OCI-LY7 (cell line): Measurements from ENCODE around the gene KIFBP. TPM values are rescaled to one million over a fixed set of nuclear protein-coding genes. Genes with fewer than 3 reads are reported as not detected.
A peak's percentile ranks its signal among the peaks of the same experiment; 100 is the strongest.

Experiments
- BruUV-seq: library from RNA; stranded (reverse); fragments of 400-500 nt; replicated peaks from 2 replicates; lab custom pipeline; 2021; lab: Mats Ljungman, UMichigan
- CTCF ChIA-PET: fragments of 300-600 bp; sonication (Branson Sonifier 250); formaldehyde crosslinking; loops from one replicate; lab custom pipeline; 2022; ENCODE audit warnings: antibody characterized with exemption; ENCODE audit not compliant: unreplicated experiment; lab: Charles Lee
- POLR2A ChIA-PET: fragments of 300-600 bp; sonication (Branson Sonifier 250); formaldehyde crosslinking; loops from one replicate; lab custom pipeline; 2022; ENCODE audit warnings: antibody characterized with exemption; lab: Charles Lee
- DNase-seq: peaks from one replicate; pipeline ENCODE4 v3.0.0-alpha.2; 2015; ENCODE audit warnings: low spot score
- H2AFZ ChIP-seq: fragments of 200-600 bp; sonication (generic), shearing (Covaris generic); 2 replicates; pipeline ENCODE4 v1.6.1; 2014; ENCODE audit warnings: mild to moderate bottlenecking, antibody characterized with exemption, low read length, moderate library complexity
- H3K27ac ChIP-seq: fragments of 200-600 bp; sonication (generic); 2 replicates; pipeline ENCODE4 v1.5.1; 2014; ENCODE audit warnings: mixed run types, low read depth, mild to moderate bottlenecking, moderate library complexity, low read length, inconsistent platforms; ENCODE audit not compliant: poor library complexity, severe bottlenecking
- H3K36me3 ChIP-seq: fragments of 200-600 bp; sonication (generic); 2 replicates; pipeline ENCODE4 v1.6.1; 2014; ENCODE audit warnings: mild to moderate bottlenecking, antibody characterized with exemption, low read length, moderate library complexity, mixed read lengths; ENCODE audit not compliant: insufficient read depth
- H3K4me1 ChIP-seq: fragments of 200-600 bp; sonication (generic); 2 replicates; pipeline ENCODE4 v1.5.1; 2014; ENCODE audit warnings: mild to moderate bottlenecking, low read length; ENCODE audit not compliant: insufficient read depth, poor library complexity, severe bottlenecking
- H3K4me2 ChIP-seq: fragments of 200-600 bp; sonication (generic); 2 replicates; pipeline ENCODE4 v1.6.1; 2014; ENCODE audit warnings: mild to moderate bottlenecking, low read length
- H3K4me3 ChIP-seq: fragments of 200-600 bp; sonication (generic); 2 replicates; pipeline ENCODE4 v1.5.1; 2014; ENCODE audit warnings: mild to moderate bottlenecking, low read depth, low read length; ENCODE audit not compliant: poor library complexity, severe bottlenecking
- H3K79me2 ChIP-seq: fragments of 200-600 bp; sonication (generic); 2 replicates; pipeline ENCODE4 v1.6.1; 2016; ENCODE audit warnings: low read depth, mild to moderate bottlenecking, low read length, moderate library complexity, mixed read lengths; ENCODE audit not compliant: insufficient read depth
- H3K9me2 ChIP-seq: fragments of 200-600 bp; sonication (generic); 2 replicates; pipeline ENCODE4 v1.6.1; 2016; ENCODE audit warnings: mild to moderate bottlenecking, low read length, mixed read lengths; ENCODE audit not compliant: insufficient read depth
- H3K9me3 ChIP-seq: fragments of 200-600 bp; sonication (generic); 2 replicates; pipeline ENCODE4 v1.6.1; 2014; ENCODE audit warnings: mild to moderate bottlenecking, mixed run types, low read length, mixed read lengths
- H4K20me1 ChIP-seq: fragments of 200-600 bp; sonication (generic); 2 replicates; pipeline ENCODE4 v1.6.1; 2014; ENCODE audit warnings: mild to moderate bottlenecking, antibody characterized with exemption, low read length, moderate library complexity, mixed read lengths; ENCODE audit not compliant: insufficient read depth
- CTCF ChIP-seq: fragments of 200-600 bp; sonication (generic); conservative IDR thresholded peaks from 2 replicates; pipeline ENCODE4 v1.5.1; 2014; ENCODE audit warnings: mild to moderate bottlenecking, antibody characterized with exemption, low read length, moderate library complexity, mixed read lengths
- EZH2phosphoT487 ChIP-seq: fragments of 200-600 bp; sonication (generic); IDR thresholded peaks from 2 replicates; pipeline ENCODE4 v1.6.1; 2018; ENCODE audit warnings: low read depth, borderline replicate concordance, mild to moderate bottlenecking, mixed run types, antibody characterized with exemption, low read length, moderate library complexity, mixed read lengths
- intact Hi-C: fragments of 100-400 bp; cut with micrococcal nuclease; formaldehyde crosslinking; loops from one replicate; pipeline ENCODE4 v1.10.0; 2022; ENCODE audit not compliant: unreplicated experiment
- total RNA-seq, 2 experiments: library from RNA; depleted of rRNA in 1 of 2; stranded (reverse); fragments of >200 nt in 1 of 2; shearing (Covaris generic) in 1 of 2; gene quantifications; 2 replicates each; pipeline ENCODE4 v1.2.3, GENCODE V29; 2014 to 2022

The KIFBP gene
- total RNA-seq, 2 experiments from 2014 or later: 5.4 to 11.9 TPM

- intact Hi-C loops: no loop called here
- Histone ChIP-seq H3K4me3 (peak overlapping the region; percentile 89), H4K20me1 (peaks cover 44% of the 10 kb centered on the region), H3K9me2 (no peaks in the 10 kb centered on the region), H2AFZ (no peak overlapping the region), H3K4me1 (peaks cover 41% of the 10 kb centered on the region), H3K27ac (peak overlapping the region; percentile 86), H3K4me2 (peak overlapping the region; percentile 85), H3K79me2 (peaks cover 78% of the 10 kb centered on the region), H3K36me3 (peaks cover 72% of the 10 kb centered on the region), H3K9me3 (no peaks in the 10 kb centered on the region)
- CTCF ChIA-PET: no interaction called here
- POLR2A ChIA-PET: interaction anchor here (2.6 kb wide), 1 partner anchor 12 kb away, joined by 11 read pairs; no protein-coding TSS in a partner anchor
- no peak for DNase-seq
- TSS peak; percentile 55 for BruUV-seq
- TF ChIP-seq EZH2phosphoT487: no peak
- no peak for TF ChIP-seq CTCF
Measured at GRCh38 chr10:68957654-68958053, 30.9 kb upstream of the KIFBP start.

DNA sequence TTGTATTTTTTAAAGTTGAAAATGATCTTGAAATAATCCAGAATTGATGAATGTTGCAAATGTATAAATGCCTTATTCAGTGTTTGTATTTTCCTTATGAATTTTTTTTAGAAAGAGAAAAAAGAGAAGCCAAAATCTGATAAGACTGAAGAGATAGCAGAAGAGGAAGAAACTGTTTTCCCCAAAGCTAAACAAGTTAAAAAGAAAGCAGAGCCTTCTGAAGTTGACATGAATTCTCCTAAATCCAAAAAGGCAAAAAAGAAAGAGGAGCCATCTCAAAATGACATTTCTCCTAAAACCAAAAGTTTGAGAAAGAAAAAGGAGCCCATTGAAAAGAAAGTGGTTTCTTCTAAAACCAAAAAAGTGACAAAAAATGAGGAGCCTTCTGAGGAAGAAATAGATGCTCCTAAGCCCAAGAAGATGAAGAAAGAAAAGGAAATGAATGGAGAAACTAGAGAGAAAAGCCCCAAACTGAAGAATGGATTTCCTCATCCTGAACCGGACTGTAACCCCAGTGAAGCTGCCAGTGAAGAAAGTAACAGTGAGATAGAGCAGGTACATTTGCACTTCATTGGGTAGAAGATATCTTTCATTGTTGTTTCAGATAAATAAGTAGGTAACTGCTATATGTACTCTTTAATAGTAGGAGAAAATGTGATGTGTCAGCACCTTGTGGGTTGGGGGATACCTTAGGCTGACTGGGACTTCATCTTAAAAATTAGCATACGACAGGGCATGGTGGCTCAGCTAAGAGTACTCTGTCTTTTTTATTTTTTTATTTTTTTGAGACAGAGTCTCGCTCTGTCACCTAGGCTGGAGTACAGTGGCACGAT, 28.7 kb upstream of the KIFBP start:
- peaks cover 35% of the 10 kb centered on the region for H3K4me1 ChIP-seq
- H3K4me2 ChIP-seq: peak overlapping the region; percentile 42
- no peaks in the 10 kb centered on the region for H3K9me2 ChIP-seq
- POLR2A ChIA-PET: interaction anchor here (0.7 to 2.6 kb wide), 3 partner anchors 8 to 11 kb away, joined by 3 to 11 read pairs (median 4); no protein-coding TSS in a partner anchor
- BruUV-seq: TSS peak; percentile 18
- intact Hi-C loops: no loop called here
- H3K9me3 ChIP-seq: no peaks in the 10 kb centered on the region
- H3K27ac ChIP-seq: no peak overlapping the region
- H3K36me3 ChIP-seq: peaks cover 86% of the 10 kb centered on the region
- no peak for DNase-seq
- no peak overlapping the region for H2AFZ ChIP-seq
- peaks cover 91% of the 10 kb centered on the region for H3K79me2 ChIP-seq
- H3K4me3 ChIP-seq: peak overlapping the region; percentile 31
- H4K20me1 ChIP-seq: peaks cover 51% of the 10 kb centered on the region
- CTCF ChIA-PET: no interaction called here
- TF ChIP-seq EZH2phosphoT487: no peak

DNA sequence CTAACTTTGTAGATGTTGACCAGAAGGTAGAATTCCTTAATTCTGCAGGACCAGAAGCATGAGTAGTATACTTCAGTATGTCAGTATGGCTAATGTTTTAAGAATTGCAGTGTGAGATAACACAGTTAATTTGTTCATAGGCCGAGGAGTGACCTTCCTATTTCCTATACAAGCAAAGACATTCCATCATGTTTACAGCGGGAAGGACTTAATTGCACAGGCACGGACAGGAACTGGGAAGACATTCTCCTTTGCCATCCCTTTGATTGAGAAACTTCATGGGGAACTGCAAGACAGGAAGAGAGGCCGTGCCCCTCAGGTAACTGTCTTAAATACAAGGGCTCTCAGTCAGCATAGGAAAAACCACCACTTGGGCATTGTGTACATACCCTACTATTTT, 25.5 kb upstream of the KIFBP start:
- H3K79me2 ChIP-seq: peaks cover 78% of the 10 kb centered on the region
- BruUV-seq: no TSS peak
- H3K9me2 ChIP-seq: no peaks in the 10 kb centered on the region
- H3K9me3 ChIP-seq: no peaks in the 10 kb centered on the region
- intact Hi-C loops: no loop called here
- peaks cover 25% of the 10 kb centered on the region for H3K4me1 ChIP-seq
- ChIA-PET POLR2A (no interaction called here), CTCF (no interaction called here)
- peaks cover 44% of the 10 kb centered on the region for H4K20me1 ChIP-seq
- no peak overlapping the region for H3K4me3 ChIP-seq
- DNase-seq: no peak
- H2AFZ ChIP-seq: no peak overlapping the region
- no peak overlapping the region for H3K27ac ChIP-seq
- H3K4me2 ChIP-seq: no peak overlapping the region
- TF ChIP-seq CTCF (no peak), EZH2phosphoT487 (no peak)
- peaks cover 100% of the 10 kb centered on the region for H3K36me3 ChIP-seq
